ENCODE measurements around the gene ADGRA1.

ADGRA1 gene

DNA sequence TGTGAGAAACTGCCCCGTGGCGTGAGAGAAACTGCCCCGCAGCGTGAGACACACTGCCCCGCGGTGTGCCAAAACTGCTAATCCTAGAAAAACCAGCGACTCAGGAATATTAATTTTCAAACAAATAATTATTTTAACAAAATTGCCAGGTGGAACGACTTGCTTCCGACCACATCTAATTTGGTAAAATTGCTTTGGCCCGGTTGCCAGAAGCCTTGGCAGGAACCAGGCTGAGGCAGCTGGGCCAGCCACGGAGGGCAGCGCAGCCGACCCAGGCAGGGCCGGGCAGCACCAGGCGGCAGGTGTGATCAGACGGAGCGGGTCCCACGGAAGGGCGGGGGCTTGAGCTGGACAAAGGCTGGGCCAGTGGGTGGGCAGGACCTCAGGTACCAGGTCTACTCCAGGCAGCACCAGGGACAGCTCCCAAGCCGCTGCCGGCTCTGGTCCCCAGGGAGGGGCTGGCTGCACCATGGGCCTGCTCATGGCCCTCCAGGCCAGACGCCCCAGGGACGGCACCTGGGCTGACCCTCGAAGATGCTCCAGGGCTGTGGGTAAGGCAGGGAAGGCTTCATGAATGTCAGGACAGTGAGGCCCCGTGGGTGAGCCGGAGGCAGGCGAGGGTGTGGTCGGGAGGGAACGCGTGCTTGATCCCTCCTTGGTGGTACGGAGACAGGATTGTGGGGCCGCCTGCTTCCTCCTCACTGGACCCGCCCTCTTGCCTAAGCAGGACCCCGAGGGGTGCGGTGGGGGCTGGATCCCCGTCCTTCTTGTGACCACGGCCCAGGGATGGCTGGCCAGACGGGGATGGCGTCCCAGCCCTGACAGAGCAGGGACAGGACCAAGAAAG, 7.7 kb upstream of the ADGRA1 start:
- Mint-ChIP-seq H3K27ac (no peak overlapping the region), H3K4me1 (ENCODE audit: low read depth) (no peaks in the 10 kb centered on the region), H3K4me3 (no peak overlapping the region), H3K27me3 (peaks cover 2% of the 10 kb centered on the region), H3K9me3 (ENCODE audit: low read depth) (no peaks in the 10 kb centered on the region), H3K36me3 (no peaks in the 10 kb centered on the region)

DNA sequence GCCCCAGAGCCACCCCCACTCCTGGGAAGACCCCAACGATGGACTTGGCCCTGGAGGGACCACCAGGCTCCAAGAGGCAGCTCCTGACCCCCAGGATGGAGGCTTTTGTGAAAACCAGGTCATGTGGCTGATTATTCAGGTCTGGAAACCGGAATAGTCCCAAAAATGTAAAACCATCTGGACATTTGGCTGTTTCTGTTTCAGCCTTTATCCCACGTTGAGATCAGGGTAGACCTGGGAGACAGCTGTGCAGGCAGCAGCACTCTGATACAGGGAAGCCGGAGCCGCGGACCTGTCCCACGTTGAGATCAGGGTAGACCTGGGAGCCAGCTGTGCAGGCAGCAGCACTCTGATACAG, 7.1 kb upstream of the ADGRA1 start:
- Mint-ChIP-seq H3K9me3 (ENCODE audit: low read depth) (no peaks in the 10 kb centered on the region), H3K4me1 (ENCODE audit: low read depth) (no peaks in the 10 kb centered on the region), H3K27me3 (peaks cover 2% of the 10 kb centered on the region), H3K4me3 (no peak overlapping the region), H3K36me3 (no peaks in the 10 kb centered on the region), H3K27ac (no peak overlapping the region)

DNA sequence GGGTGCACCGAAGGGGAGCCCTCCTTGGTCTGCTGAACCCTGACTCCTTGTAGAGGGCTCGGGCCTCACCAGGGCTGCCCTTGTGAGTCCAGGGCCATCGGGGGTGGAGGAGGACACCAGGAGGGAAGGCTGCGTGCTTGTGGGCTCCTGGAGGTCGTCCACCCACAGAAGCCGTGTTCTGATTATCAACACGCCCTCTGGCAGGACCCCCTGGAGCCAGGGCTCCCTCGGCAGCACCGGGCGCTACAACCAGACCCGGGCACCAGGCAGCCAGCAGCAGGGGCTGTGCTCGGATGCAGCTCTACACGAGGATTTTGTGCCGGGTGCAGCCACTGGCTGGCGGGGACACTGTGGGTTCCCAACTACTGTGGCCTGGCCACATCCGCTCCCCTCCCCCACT, 6.1 kb upstream of the ADGRA1 start:
- Mint-ChIP-seq H3K4me3 (no peak overlapping the region), H3K9me3 (ENCODE audit: low read depth) (no peaks in the 10 kb centered on the region), H3K27ac (no peak overlapping the region), H3K36me3 (no peaks in the 10 kb centered on the region), H3K4me1 (ENCODE audit: low read depth) (no peaks in the 10 kb centered on the region), H3K27me3 (peaks cover 2% of the 10 kb centered on the region)

DNA sequence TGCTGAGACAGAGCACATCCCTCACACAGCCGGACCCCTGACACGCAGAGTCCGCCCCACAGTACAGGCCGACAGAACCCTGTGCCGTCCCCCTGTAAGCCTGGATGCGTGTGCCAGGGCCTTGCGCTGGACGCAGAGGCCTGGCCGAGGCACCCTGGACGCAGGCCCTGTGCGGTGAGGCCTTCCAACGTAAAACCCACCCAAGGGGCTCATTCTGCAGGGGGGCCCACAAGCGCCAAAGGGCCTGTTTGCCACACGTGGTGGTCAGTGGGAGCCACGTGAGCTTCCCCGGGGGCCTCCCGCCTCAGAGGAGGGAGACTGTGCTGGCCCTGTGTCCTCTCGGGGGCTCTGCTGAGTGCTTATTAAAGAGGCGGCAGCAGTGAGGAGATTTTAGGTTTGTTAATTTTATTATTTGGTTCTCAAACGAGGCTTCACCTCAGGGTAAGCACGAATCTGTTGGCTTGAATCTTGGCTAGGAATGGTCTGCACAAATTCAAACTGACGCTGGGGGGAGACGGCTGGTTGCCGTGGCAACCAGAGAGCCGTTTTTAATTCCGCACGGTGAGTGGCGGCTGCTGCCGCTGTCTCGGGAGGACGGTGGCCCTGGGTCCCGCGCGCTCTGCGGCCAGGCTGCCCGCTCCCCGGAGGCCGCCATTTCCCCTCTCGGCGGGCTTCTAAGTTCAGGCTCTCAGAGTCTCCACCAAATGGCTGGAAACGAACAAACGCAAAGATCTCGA, 4.9 kb upstream of the ADGRA1 start:
- no peaks in the 10 kb centered on the region for H3K36me3 Mint-ChIP-seq
- H3K4me1 Mint-ChIP-seq (ENCODE audit: low read depth): peaks cover 2% of the 10 kb centered on the region
- H3K27me3 Mint-ChIP-seq: peaks cover 4% of the 10 kb centered on the region
- H3K9me3 Mint-ChIP-seq (ENCODE audit: low read depth): no peaks in the 10 kb centered on the region
- no peak overlapping the region for H3K4me3 Mint-ChIP-seq
- H3K27ac Mint-ChIP-seq: no peak overlapping the region

DNA sequence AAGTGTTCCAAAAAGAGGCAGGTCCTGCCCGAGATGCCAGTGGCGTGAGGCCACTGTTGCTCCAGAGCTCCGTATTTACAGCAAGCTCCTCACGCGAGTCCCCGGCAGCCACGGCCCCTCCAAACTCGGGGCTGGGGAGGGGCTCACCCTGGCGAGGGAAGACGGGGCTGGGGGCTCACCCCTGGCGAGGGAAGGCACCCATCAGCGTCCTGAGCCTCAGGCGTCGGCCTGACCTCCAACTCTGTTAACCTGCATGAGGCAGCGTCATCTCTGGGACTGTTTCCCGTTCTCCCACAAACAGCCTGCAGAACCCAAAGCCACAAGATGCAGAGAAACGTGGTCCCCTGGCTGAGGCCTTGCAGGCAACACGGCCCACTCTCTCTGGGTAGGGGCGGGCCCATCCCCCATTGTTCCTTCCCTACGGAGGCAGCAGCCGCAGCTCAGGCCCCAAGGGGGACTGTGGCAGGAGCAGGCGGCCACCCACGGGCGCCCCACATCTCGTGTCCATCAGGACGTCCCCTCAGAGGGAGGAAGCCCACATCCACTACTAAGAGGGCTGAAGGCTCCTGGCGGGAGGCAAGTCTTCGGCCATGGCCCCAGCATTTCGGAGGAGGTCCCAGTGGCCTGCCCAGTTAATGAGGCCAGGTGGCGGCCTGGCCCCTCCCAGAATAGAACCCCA, 4.2 kb upstream of the ADGRA1 start:
- Mint-ChIP-seq H3K9me3 (ENCODE audit: low read depth) (no peaks in the 10 kb centered on the region), H3K27ac (no peak overlapping the region), H3K4me1 (ENCODE audit: low read depth) (peaks cover 2% of the 10 kb centered on the region), H3K4me3 (no peak overlapping the region), H3K27me3 (peaks cover 4% of the 10 kb centered on the region), H3K36me3 (no peaks in the 10 kb centered on the region)

DNA sequence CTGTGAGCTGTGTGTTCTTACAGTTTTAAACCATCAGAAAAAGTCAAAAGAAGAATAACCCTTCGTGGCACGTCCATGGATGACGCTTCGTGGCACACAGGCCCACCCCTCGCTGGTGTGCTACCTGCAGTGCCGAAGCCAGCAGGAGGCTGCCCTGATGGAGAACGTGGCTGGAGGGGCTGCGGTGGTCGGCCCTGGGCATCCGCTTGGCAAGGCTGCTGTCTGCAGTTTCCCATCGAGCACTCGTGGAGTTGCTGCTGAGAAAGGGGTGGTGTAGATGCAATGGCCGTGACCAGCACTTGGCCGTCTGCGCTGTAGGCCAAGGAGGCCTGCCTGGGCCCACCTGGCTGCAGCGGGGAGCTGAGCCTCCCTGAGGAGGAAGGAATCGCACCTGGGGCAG, 3.2 kb upstream of the ADGRA1 start:
- Mint-ChIP-seq H3K4me3 (no peak overlapping the region), H3K27ac (no peak overlapping the region), H3K27me3 (peaks cover 6% of the 10 kb centered on the region), H3K36me3 (no peaks in the 10 kb centered on the region), H3K9me3 (ENCODE audit: low read depth) (no peaks in the 10 kb centered on the region), H3K4me1 (ENCODE audit: low read depth) (peaks cover 2% of the 10 kb centered on the region)

DNA sequence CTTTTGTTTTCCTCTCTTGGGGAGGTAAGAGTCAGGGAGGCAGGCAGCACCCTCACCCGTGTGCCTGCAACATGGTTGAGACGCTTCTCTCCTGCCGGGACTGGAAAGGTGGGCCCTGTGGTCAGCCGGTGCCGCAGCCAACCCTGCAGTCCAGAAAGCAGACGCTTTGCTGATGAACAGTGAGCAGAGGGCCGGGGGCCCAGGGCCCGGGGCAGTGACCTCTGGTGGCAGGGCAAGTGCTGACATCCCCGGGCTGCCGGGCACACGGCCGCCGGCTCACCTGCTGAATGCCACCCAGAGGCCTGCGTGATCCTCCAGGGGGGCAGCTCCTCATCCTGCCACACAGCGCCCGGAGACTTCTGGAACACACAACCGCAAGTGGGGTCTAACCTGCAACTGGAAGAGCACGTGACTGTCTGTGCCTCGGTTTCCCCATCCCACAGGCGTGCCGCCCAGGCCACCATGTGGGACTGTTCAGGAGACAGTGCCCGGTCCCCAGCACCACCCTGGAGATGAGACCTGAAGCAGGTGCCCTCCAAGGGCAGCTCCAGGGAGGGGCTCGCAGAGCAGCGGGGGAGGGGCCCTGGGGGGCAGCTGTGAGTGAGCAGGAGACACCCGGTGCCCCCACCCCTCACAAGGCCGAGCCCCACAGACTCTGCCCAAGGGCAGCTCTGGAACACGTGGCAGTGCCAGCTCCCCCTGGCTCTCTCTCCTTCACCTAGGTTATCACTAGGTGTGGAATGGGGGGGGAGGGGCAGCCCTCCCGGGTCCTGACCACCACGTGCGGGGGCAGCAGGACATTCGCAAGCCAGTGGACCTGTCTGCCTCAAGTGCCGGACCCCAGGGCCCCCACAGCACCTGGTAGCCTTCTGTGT, 2.2 kb upstream of the ADGRA1 start:
- Mint-ChIP-seq H3K9me3 (ENCODE audit: low read depth) (no peaks in the 10 kb centered on the region), H3K27ac (no peak overlapping the region), H3K4me3 (no peak overlapping the region), H3K36me3 (no peaks in the 10 kb centered on the region), H3K4me1 (ENCODE audit: low read depth) (peaks cover 2% of the 10 kb centered on the region), H3K27me3 (peaks cover 6% of the 10 kb centered on the region)

DNA sequence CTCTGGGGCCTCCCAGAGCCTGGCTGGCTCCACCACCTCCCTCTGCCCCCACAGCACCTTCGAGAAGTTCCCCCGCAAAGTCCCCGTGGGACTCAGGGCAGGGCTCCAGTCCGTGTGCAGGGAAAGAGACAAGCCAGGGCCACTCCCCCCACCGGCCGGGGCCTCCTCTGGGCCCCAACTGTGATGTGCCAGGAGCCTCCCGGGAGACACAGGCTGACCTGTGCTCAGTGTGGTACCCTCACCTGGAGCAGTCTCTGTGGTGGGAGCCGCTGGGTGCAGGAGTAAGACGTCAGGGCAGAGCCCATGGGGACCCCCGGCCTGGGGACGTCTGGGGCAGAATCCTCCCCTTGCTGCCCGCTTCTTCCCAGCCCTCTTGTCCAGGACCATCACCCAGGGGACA, 1.5 kb upstream of the ADGRA1 start:
- Mint-ChIP-seq H3K4me1 (ENCODE audit: low read depth) (peaks cover 2% of the 10 kb centered on the region), H3K36me3 (no peaks in the 10 kb centered on the region), H3K27me3 (peaks cover 6% of the 10 kb centered on the region), H3K4me3 (no peak overlapping the region), H3K9me3 (ENCODE audit: low read depth) (no peaks in the 10 kb centered on the region), H3K27ac (no peak overlapping the region)

DNA sequence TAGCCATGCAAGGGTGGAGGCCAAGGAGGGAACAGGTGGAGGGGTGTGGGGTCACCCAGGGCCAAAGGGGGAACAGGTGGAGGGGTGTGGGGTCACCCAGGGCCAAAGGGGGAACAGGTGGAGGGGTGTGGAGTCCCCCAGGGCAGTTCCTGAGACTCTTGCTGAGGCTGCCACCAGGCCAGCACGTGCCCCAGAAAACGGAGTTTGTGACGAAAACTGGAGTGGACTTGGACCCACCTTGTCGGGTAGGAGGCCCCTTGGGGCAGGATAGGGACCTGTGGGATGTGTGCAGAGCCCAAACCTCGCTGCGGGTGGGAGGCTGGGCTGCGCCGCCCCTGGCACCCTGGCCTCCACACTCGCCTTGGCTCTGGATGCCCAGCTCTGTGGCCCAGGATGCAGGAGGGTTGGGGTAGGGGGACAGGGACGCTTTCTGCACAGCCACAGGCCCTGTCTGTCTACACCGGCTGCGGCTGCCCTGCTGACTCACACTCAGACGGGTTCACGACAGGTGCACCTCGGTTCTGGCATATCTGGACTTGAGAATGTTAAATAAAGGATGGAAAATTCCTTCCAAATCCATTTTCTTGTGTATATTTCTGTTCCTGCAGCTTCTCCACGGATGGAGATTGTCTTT, 562 bp upstream of the ADGRA1 start:
- Mint-ChIP-seq H3K36me3 (no peaks in the 10 kb centered on the region), H3K27ac (no peak overlapping the region), H3K9me3 (ENCODE audit: low read depth) (no peaks in the 10 kb centered on the region), H3K4me3 (no peak overlapping the region), H3K27me3 (peaks cover 6% of the 10 kb centered on the region), H3K4me1 (ENCODE audit: low read depth) (peaks cover 2% of the 10 kb centered on the region)

DNA sequence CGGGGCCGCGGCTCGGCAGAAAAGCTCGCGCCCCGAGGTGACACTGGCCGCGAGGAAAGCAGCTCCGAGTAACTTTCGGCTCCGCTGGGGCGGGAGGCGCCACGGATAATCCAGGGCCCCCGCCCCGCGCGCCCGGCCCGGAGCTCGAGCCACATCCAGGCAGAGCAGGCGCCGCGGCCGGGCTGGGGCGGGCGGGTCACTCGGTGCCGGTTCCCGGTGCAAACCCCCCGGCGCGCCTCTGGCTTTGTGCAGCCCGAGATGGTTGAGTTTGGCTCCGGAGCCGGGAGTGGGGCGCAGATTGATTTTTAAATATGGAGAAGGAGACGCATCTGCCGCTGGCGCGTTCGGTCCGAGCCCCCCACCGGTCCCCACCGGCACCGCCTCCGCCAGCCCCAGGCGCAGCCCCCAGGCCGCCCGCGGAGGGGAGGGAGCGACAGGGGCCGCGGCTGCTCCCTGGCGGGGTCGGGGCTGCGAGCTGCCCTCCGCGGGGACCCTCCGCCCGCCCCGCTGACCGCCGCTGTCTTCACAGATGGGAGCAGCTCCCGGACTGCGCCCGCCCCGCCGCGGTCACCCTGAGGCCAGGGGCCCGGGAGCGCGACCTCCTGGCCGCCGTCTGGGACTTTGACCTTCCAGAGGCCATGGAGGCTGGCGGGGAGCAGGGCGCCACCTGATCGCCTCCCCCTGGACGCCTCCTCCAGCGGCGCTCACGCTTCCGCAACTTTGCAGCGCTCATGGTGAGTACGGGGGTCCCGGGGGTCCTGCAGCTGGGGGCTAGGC, 643 bp downstream of the ADGRA1 start:
- peaks cover 6% of the 10 kb centered on the region for H3K27me3 Mint-ChIP-seq
- H3K27ac Mint-ChIP-seq: no peak overlapping the region
- no peak overlapping the region for H3K4me3 Mint-ChIP-seq
- no peaks in the 10 kb centered on the region for H3K36me3 Mint-ChIP-seq
- peaks cover 2% of the 10 kb centered on the region for H3K4me1 Mint-ChIP-seq (ENCODE audit: low read depth)
- H3K9me3 Mint-ChIP-seq (ENCODE audit: low read depth): no peaks in the 10 kb centered on the region

DNA sequence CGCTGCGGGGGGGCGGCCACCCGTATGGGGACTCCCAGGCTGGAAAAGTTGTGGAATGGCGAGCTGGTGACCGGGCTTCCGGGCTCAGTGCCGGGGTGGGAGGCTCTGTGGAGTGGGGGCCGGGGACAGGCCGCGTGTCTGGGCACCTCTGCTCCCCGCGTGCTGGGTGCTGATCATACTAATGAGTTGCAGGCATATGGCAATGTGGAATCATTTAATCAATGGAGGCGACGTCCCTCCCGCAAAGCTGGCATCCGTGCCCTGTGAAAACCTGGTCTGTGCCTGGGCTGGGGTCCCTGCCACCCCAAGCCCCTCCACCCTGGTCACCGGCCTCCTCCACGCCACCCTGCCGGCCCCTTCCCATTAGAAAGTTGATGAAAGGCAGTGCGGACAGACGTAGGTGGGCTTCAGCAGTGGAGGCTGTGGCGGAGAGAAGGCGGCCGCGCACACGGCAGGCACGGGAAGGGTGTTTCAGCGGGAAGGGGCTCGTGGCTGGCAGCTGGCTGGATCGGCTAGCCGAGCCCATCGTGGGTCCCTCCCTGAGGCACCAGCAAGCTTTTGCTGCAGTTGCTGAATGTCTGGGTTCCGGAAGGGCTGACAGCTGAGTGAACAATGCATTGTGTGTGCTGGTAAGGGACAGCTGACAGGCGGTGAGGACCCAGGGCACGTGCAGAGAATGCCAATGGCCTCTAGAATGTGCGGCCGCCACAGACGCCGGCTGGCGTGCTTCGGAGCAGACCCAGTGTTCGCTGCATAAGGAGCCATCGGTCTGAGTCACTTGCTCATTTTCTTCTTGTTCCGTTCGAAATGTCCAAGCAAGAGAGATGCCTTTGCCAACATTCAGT, 1.5 kb downstream of the ADGRA1 start:
- Mint-ChIP-seq H3K27me3 (peaks cover 6% of the 10 kb centered on the region), H3K27ac (no peak overlapping the region), H3K4me1 (ENCODE audit: low read depth) (peaks cover 2% of the 10 kb centered on the region), H3K9me3 (ENCODE audit: low read depth) (no peaks in the 10 kb centered on the region), H3K4me3 (no peak overlapping the region), H3K36me3 (no peaks in the 10 kb centered on the region)

DNA sequence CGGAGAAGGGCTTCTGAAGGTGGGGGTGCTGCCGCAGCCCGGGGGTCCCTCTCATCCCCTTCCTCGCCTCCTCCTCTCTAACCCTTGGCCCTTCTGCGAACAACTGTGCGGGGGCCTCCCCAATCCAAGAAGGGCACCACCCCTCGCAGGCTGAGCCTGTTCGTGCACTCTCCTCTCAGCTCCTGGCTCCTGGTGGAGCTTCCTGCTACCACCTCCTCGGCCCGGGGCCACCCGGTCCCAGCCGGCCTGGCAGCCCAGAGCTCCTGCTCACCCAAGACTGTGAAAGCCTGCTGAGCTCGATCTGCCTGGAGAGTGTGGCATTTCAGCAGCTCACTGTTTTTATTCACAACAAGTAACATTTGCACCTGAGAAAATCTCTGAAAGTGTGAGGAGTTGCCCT, 2.4 kb downstream of the ADGRA1 start:
- Mint-ChIP-seq H3K4me1 (ENCODE audit: low read depth) (peaks cover 2% of the 10 kb centered on the region), H3K9me3 (ENCODE audit: low read depth) (no peaks in the 10 kb centered on the region), H3K4me3 (no peak overlapping the region), H3K36me3 (no peaks in the 10 kb centered on the region), H3K27ac (no peak overlapping the region), H3K27me3 (peaks cover 5% of the 10 kb centered on the region)

DNA sequence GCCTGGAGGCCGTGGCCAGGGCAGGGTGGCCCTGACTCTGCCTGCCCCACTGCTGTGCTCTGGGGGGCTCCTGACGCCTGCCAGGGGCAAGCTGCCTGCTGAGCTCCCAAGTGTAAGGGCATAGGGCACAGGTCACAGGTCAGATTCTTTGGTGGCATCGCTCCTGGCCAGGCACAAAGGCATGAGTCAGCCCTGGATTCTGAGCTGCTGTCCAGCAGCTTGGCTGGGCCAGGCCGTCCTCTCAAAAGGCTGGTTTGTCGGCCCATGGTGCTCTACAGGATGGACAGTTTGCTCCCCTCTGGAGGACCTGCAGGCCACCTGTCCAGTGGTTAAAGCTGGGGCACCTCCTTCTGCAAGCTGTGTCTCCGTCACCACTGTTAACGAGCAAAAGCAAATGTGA, 2.9 kb downstream of the ADGRA1 start:
- Mint-ChIP-seq H3K27me3 (peaks cover 5% of the 10 kb centered on the region), H3K9me3 (ENCODE audit: low read depth) (no peaks in the 10 kb centered on the region), H3K36me3 (no peaks in the 10 kb centered on the region), H3K4me1 (ENCODE audit: low read depth) (peaks cover 2% of the 10 kb centered on the region), H3K4me3 (no peak overlapping the region), H3K27ac (no peak overlapping the region)
